Smooth muscle cell of the umbilical artery (primary cell): ENCODE results near the gene TRIP11. TPM values are rescaled to one million over a fixed set of nuclear protein-coding genes. Genes with fewer than 3 reads are reported as not detected.

Experiments
- total RNA-seq: library from RNA; depleted of rRNA; stranded (reverse); fragments of >200 nt; gene quantifications from 2 replicates; pipeline ENCODE4 v1.2.3, GENCODE V29; 2014

The TRIP11 gene
- total RNA-seq = 43.1 and 67.0 TPM in 2 replicates

GRCh38 chr14:92039719-92040430, at the start of gene TRIP11:
TRIP11 (minus strand) TSS chr14:92040059; CDS start chr14:92039685, 374 bp downstream.

GRCh38 chr14:91947475-91948184, 92.2 kb downstream of the TRIP11 start, which contains the start of gene FBLN5:
FBLN5 (minus strand) TSS chr14:91947694; CDS start chr14:91947229, 465 bp downstream.

Other genes starting within 250 kb of the TRIP11 start
- under 0.01 and 0.18 TPM in 2 replicates for gene TC2N, start 172.5 kb downstream of the TRIP11 start, total RNA-seq
- 20.4 and 31.5 TPM in 2 replicates for gene FBLN5, start 92.4 kb downstream of the TRIP11 start, total RNA-seq
- gene ATXN3, start 66.5 kb upstream of the TRIP11 start, total RNA-seq = 30.6 and 54.3 TPM in 2 replicates
- 42.5 and 215 TPM in 2 replicates for gene NDUFB1, start 81.6 kb upstream of the TRIP11 start, total RNA-seq
- gene CPSF2, start 81.9 kb upstream of the TRIP11 start, total RNA-seq = 62.4 and 96.1 TPM in 2 replicates